Ascending aorta (tissue), 2 donors: Measurements from ENCODE around the gene PCDHGC5. TPM values are rescaled to one million over a fixed set of nuclear protein-coding genes. Genes with fewer than 3 reads are reported as not detected.

Experiments used
- DNase-seq, 2 donors: peaks; one replicate each; pipeline ENCODE4 v3.0.0-alpha.2; 2019; ENCODE audit warnings: low spot score in 2 of 2
- H3K27ac ChIP-seq, 2 donors: fragments of 200-600 bp; sonication (generic); one replicate each; pipeline ENCODE4 v1.5.1; 2016 to 2017; ENCODE audit warnings: mild to moderate bottlenecking in 1 of 2
- H3K27me3 ChIP-seq: fragments of 200-600 bp; sonication (generic); one replicate; pipeline ENCODE4 v1.5.1; 2017
- H3K36me3 ChIP-seq, 2 donors: fragments of 200-600 bp; sonication (generic); one replicate each; pipeline ENCODE4 v1.5.1; 2016
- H3K4me1 ChIP-seq, 2 donors: fragments of 200-600 bp; sonication (generic); one replicate each; pipeline ENCODE4 v1.5.1; 2016 to 2017; ENCODE audit warnings: mild to moderate bottlenecking in 1 of 2
- H3K4me3 ChIP-seq, 2 donors: fragments of 200-600 bp; sonication (generic); one replicate each; pipeline ENCODE4 v1.5.1; 2016 to 2017; ENCODE audit warnings: mild to moderate bottlenecking in 1 of 2
- H3K9me3 ChIP-seq, 2 donors: fragments of 200-600 bp; sonication (generic); one replicate each; pipeline ENCODE4 v1.5.1; 2016
- CTCF ChIP-seq, 3 experiments: fragments of 200-600 bp in 2 of 3; fragments of 450-650 bp in 1 of 3; sonication (generic) in 2 of 3; IDR thresholded peaks; one replicate each; pipeline ENCODE4 v1.5.1; 2016 to 2019; ENCODE audit warnings: antibody characterized with exemption in 3 of 3, mild to moderate bottlenecking in 1 of 3, moderate library complexity in 1 of 3
- intact Hi-C: fragments of 100-400 bp; cut with DNase I; formaldehyde crosslinking; loops from one replicate; pipeline ENCODE4 v1.15.1; 2023
- total RNA-seq: library from RNA; depleted of rRNA; stranded (reverse); fragments of >200 nt; gene quantifications from one replicate; pipeline ENCODE4 v1.1.0, GENCODE V29; 2016

Gene PCDHGC5
- total RNA-seq, 1 donor from 2014 or later: 0.11 TPM

GRCh38 chr5:141529002-141529401 is 40.1 kb downstream of the PCDHGC5 start:
- H3K4me3 ChIP-seq: no peak overlapping the region
- peaks cover 17 to 28% of the 10 kb centered on the region in 2 donors for H3K36me3 ChIP-seq
- H3K9me3 ChIP-seq: no peaks in the 10 kb centered on the region
- peak overlapping the region; percentile 87 to 88 for H3K27ac ChIP-seq
- peaks cover 0 to 30% of the 10 kb centered on the region in 2 donors for H3K4me1 ChIP-seq
- intact Hi-C loops: loop anchor here (1.0 to 10.0 kb wide), 3 partner anchors 29 to 124 kb away; partner anchors contain the start of genes PCDHGA11, PCDHGA9 and PCDHGB6
- peak in 1 of 2 donors; percentile 66 for DNase-seq
- H3K27me3 ChIP-seq: no peaks in the 10 kb centered on the region
- no peak for TF ChIP-seq CTCF (IDR thresholded peaks at IDR 0.05)

- intact Hi-C loops: loop anchor here (1.0 to 10.0 kb wide), 3 partner anchors 28 to 125 kb away; partner anchors contain the start of genes PCDHGA11, PCDHGA9 and PCDHGB6
- peaks cover 17 to 29% of the 10 kb centered on the region in 2 donors for H3K36me3 ChIP-seq
- H3K27ac ChIP-seq: peak overlapping the region; percentile 87 to 88
- H3K4me1 ChIP-seq: peaks cover 0 to 24% of the 10 kb centered on the region in 2 donors
- H3K4me3 ChIP-seq: no peak overlapping the region
- H3K27me3 ChIP-seq: no peaks in the 10 kb centered on the region
- peak in 1 of 2 donors; percentile 54 for DNase-seq
- H3K9me3 ChIP-seq: no peaks in the 10 kb centered on the region
- no peak for TF ChIP-seq CTCF (IDR thresholded peaks at IDR 0.05)
These were observed 41.0 kb downstream of the PCDHGC5 start for GRCh38 chr5:141529873-141530272.

GRCh38 chr5:141532726-141533125 is 43.8 kb downstream of the PCDHGC5 start:
- Histone ChIP-seq H3K36me3 (peaks cover 6 to 22% of the 10 kb centered on the region in 2 donors), H3K4me3 (no peak overlapping the region), H3K27me3 (no peaks in the 10 kb centered on the region), H3K27ac (no peak overlapping the region), H3K4me1 (peaks cover 0 to 20% of the 10 kb centered on the region in 2 donors), H3K9me3 (no peaks in the 10 kb centered on the region)
- TF ChIP-seq CTCF (IDR thresholded peaks at IDR 0.05): no peak
- no peak for DNase-seq
- intact Hi-C loops: no loop called here

GRCh38 chr5:141533897-141534296 is 45.0 kb downstream of the PCDHGC5 start:
- peaks cover 6 to 19% of the 10 kb centered on the region in 2 donors for H3K36me3 ChIP-seq
- no peak for TF ChIP-seq CTCF (IDR thresholded peaks at IDR 0.05)
- H3K27me3 ChIP-seq: no peaks in the 10 kb centered on the region
- DNase-seq: no peak
- no peak overlapping the region for H3K27ac ChIP-seq
- H3K9me3 ChIP-seq: no peaks in the 10 kb centered on the region
- peaks cover 0 to 10% of the 10 kb centered on the region in 2 donors for H3K4me1 ChIP-seq
- H3K4me3 ChIP-seq: no peak overlapping the region
- intact Hi-C loops: no loop called here

- intact Hi-C loops: no loop called here
- Histone ChIP-seq H3K9me3 (no peaks in the 10 kb centered on the region), H3K27me3 (no peaks in the 10 kb centered on the region), H3K4me1 (peaks cover 0 to 3% of the 10 kb centered on the region in 2 donors), H3K4me3 (no peak overlapping the region), H3K36me3 (peaks cover 6 to 18% of the 10 kb centered on the region in 2 donors), H3K27ac (no peak overlapping the region)
- no peak for DNase-seq
- TF ChIP-seq CTCF (IDR thresholded peaks at IDR 0.05): no peak
These were observed 45.8 kb downstream of the PCDHGC5 start for GRCh38 chr5:141534492-141535213.

Other genes with a start within 250 kb of the PCDHGC5 start
- gene PCDHB15, start 243.7 kb upstream of the PCDHGC5 start, total RNA-seq: 2.9 TPM
- gene SLC25A2, start 185.0 kb upstream of the PCDHGC5 start, total RNA-seq: not detected
- gene TAF7, start 168.3 kb upstream of the PCDHGC5 start, total RNA-seq: 30.1 TPM
- gene PCDHGA1, start 158.6 kb upstream of the PCDHGC5 start, total RNA-seq: not detected
- 4.9 TPM for gene PCDHGA2, start 150.3 kb upstream of the PCDHGC5 start, total RNA-seq
- gene PCDHGA3, start 145.3 kb upstream of the PCDHGC5 start, total RNA-seq: 9.2 TPM
- 1.8 TPM for gene PCDHGB1, start 139.0 kb upstream of the PCDHGC5 start, total RNA-seq
- 4.3 TPM for gene PCDHGA4, start 134.1 kb upstream of the PCDHGC5 start, total RNA-seq
- gene PCDHGB2, start 129.1 kb upstream of the PCDHGC5 start, total RNA-seq: 12.2 TPM
- gene PCDHGA5, start 124.9 kb upstream of the PCDHGC5 start, total RNA-seq: 4.5 TPM
- gene PCDHGB3, start 118.8 kb upstream of the PCDHGC5 start, total RNA-seq: 14.4 TPM
- 2.0 TPM for gene PCDHGA6, start 115.2 kb upstream of the PCDHGC5 start, total RNA-seq
- 4.2 TPM for gene PCDHGA7, start 106.3 kb upstream of the PCDHGC5 start, total RNA-seq
- gene PCDHGB4, start 101.4 kb upstream of the PCDHGC5 start, total RNA-seq: 3.6 TPM
- 3.2 TPM for gene PCDHGA8, start 96.4 kb upstream of the PCDHGC5 start, total RNA-seq
- 19.6 TPM for gene PCDHGB5, start 91.1 kb upstream of the PCDHGC5 start, total RNA-seq
- gene PCDHGA9, start 86.3 kb upstream of the PCDHGC5 start, total RNA-seq: 3.2 TPM
- 3.9 TPM for gene PCDHGB6, start 81.1 kb upstream of the PCDHGC5 start, total RNA-seq
- 4.4 TPM for gene PCDHGA10, start 76.1 kb upstream of the PCDHGC5 start, total RNA-seq
- gene PCDHGB7, start 71.4 kb upstream of the PCDHGC5 start, total RNA-seq: 10.2 TPM
- gene PCDHGA11, start 68.0 kb upstream of the PCDHGC5 start, total RNA-seq: 5.3 TPM
- gene PCDHGA12, start 58.6 kb upstream of the PCDHGC5 start, total RNA-seq: 18.5 TPM
- 51.4 TPM for gene PCDHGC3, start 13.1 kb upstream of the PCDHGC5 start, total RNA-seq
- gene PCDHGC4, start 4.1 kb upstream of the PCDHGC5 start, total RNA-seq: 59.3 TPM
- gene DIAPH1, start 129.9 kb downstream of the PCDHGC5 start, total RNA-seq: 65.8 TPM
- 43.4 TPM for gene HDAC3, start 147.8 kb downstream of the PCDHGC5 start, total RNA-seq
- 1.4 TPM for gene RELL2, start 147.9 kb downstream of the PCDHGC5 start, total RNA-seq
- 127 TPM for gene FCHSD1, start 162.3 kb downstream of the PCDHGC5 start, total RNA-seq
- 55.5 TPM for gene ARAP3, start 193.1 kb downstream of the PCDHGC5 start, total RNA-seq